Panc1 (cell line): ENCODE measurements around the gene SULT2B1. TPM values are rescaled to one million over a fixed set of nuclear protein-coding genes. Genes with fewer than 3 reads are reported as not detected.
A peak's percentile ranks its signal among the peaks of the same experiment; 100 is the strongest.

ENCODE experiments used
- ATAC-seq: fragments of 200-7000 bp; cut with Tn5 transposase; 2 replicates; pipeline ENCODE4 v1.9.1; 2020; ENCODE audit warnings: mild to moderate bottlenecking, moderate library complexity
- BruUV-seq: library from RNA; stranded (reverse); fragments of 400-500 nt; replicated peaks from 2 replicates; lab custom pipeline; 2021; lab: Mats Ljungman, UMichigan
- CTCF ChIA-PET: fragments of 300-600 bp; sonication (Branson Sonifier 250); formaldehyde crosslinking; loops from one replicate; lab custom pipeline; 2022; ENCODE audit warnings: antibody characterized with exemption; lab: Charles Lee
- POLR2A ChIA-PET: fragments of 300-600 bp; sonication (Branson Sonifier 250); formaldehyde crosslinking; loops from one replicate; lab custom pipeline; 2022; ENCODE audit warnings: antibody characterized with exemption; lab: Charles Lee
- DNase-seq: peaks from one replicate; pipeline ENCODE4 v3.0.0-alpha.2; 2010; ENCODE audit warnings: low read depth, low spot score
- H3K27ac ChIP-seq: 2 replicates; pipeline ENCODE4 v1.5.1; 2011; ENCODE audit warnings: mild to moderate bottlenecking, low read length, inconsistent platforms
- H3K27me3 ChIP-seq: fragments of 200-500 bp; sonication (Bioruptor generic); 2 replicates; pipeline ENCODE4 v1.6.0; 2014; ENCODE audit warnings: low read length, inconsistent platforms; ENCODE audit not compliant: control insufficient read depth, insufficient read depth
- H3K36me3 ChIP-seq: fragments of 200-500 bp; sonication (Bioruptor generic); 2 replicates; pipeline ENCODE4 v1.5.1; 2014; ENCODE audit warnings: inconsistent platforms, mild to moderate bottlenecking, low read length, moderate library complexity; ENCODE audit not compliant: control insufficient read depth, insufficient read depth
- H3K4me1 ChIP-seq: 2 replicates; pipeline ENCODE4 v1.5.1; 2011; ENCODE audit warnings: inconsistent platforms, mild to moderate bottlenecking, low read length, moderate library complexity; ENCODE audit not compliant: control insufficient read depth, insufficient read depth
- H3K4me3 ChIP-seq, 2 experiments: 2 replicates each; pipeline ENCODE4 v1.5.1; 2011 to 2012; ENCODE audit warnings: low read depth in 2 of 2, low read length in 2 of 2, mild to moderate bottlenecking in 2 of 2, inconsistent platforms in 1 of 2, moderate library complexity in 1 of 2
- H3K9me3 ChIP-seq: fragments of 200-500 bp; sonication (Bioruptor generic); 2 replicates; pipeline ENCODE4 v1.5.1; 2014; ENCODE audit warnings: low read depth, mild to moderate bottlenecking, inconsistent platforms, low read length, moderate library complexity; ENCODE audit not compliant: control insufficient read depth, insufficient read depth
- POLR2AphosphoS5 ChIP-seq: IDR thresholded peaks from 2 replicates; pipeline ENCODE4 v1.6.1; 2012; ENCODE audit warnings: mild to moderate bottlenecking, low read depth, low read length, moderate library complexity
- SIN3A ChIP-seq: IDR thresholded peaks from 2 replicates; pipeline ENCODE4 v1.6.1; 2012; ENCODE audit warnings: low read depth, mild to moderate bottlenecking, low read length, moderate library complexity, borderline replicate concordance; ENCODE audit not compliant: insufficient read depth
- TCF7L2 ChIP-seq: IDR thresholded peaks from 2 replicates; pipeline ENCODE4 v1.6.1; 2011; ENCODE audit warnings: mild to moderate bottlenecking, low read depth, low read length, inconsistent platforms
- in situ Hi-C: cut with HindIII; loops from 2 replicates; pipeline ENCODE4 v1.10.0; 2016; ENCODE audit warnings: low sequenced_read_pairs, low pct_unique_long_range_greater_than_20kb
- intact Hi-C: fragments of 100-400 bp; cut with micrococcal nuclease; formaldehyde crosslinking; loops from one replicate; pipeline ENCODE4 v1.10.0; 2022; ENCODE audit not compliant: unreplicated experiment
- total RNA-seq: library from RNA; stranded (reverse); gene quantifications from one replicate; pipeline ENCODE4 v1.2.1, GENCODE V29; 2021; ENCODE audit not compliant: unreplicated experiment
- TF ChIP-seq, protein P1 (sequence below), 2 experiments: IDR thresholded peaks; 2 replicates each; pipeline ENCODE4 v1.6.1; 2011 to 2012; ENCODE audit warnings: low read depth in 2 of 2, control low read depth in 1 of 2, low read length in 1 of 2, mild to moderate bottlenecking in 1 of 2, moderate library complexity in 1 of 2; ENCODE audit not compliant: insufficient read depth in 1 of 2
- TF ChIP-seq, protein P2 (sequence below): fragments of 450-650 bp; IDR thresholded peaks from 2 replicates; pipeline ENCODE4 v1.5.1; 2017; ENCODE audit warnings: mild to moderate bottlenecking

Gene SULT2B1
- total RNA-seq, 1 experiment from 2014 or later = 3.6 TPM

DNA sequence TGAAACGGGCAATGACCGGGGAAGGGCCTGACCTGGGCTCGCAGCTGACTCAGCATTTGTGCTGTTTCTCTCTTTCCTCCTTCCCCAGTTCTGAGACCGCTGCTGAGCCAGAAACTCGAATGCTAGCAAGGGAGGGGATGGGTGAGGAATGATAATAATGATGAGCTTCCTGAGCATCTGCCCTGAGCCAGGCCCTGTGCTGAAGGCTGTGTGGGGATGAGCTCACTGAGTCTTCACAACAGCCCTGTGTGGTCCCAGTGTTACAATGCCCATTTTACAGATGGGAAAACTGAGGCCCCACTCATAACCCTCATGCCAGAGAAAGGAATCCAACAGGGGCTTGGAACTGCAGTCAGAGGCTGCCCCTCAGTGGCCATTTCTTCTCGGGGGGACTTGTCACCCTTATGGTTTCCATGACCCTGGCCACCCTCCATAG lies 8.1 kb downstream of the SULT2B1 start:
- ChIA-PET CTCF (interaction anchor here (0.6 kb wide), 1 partner anchor 54 kb away, joined by 6 read pairs; no protein-coding TSS in a partner anchor), POLR2A (no interaction called here)
- H3K4me3 ChIP-seq = no peak overlapping the region
- no peaks in the 10 kb centered on the region for H3K36me3 ChIP-seq
- H3K27me3 ChIP-seq = no peaks in the 10 kb centered on the region
- H3K9me3 ChIP-seq = no peaks in the 10 kb centered on the region
- BruUV-seq = no TSS peak
- in situ Hi-C loops (no loop called here), intact Hi-C loops (no loop called here)
- TF ChIP-seq POLR2AphosphoS5 (no peak), TCF7L2 (no peak), SIN3A (no peak)
- TF ChIP-seq, protein P1, sequence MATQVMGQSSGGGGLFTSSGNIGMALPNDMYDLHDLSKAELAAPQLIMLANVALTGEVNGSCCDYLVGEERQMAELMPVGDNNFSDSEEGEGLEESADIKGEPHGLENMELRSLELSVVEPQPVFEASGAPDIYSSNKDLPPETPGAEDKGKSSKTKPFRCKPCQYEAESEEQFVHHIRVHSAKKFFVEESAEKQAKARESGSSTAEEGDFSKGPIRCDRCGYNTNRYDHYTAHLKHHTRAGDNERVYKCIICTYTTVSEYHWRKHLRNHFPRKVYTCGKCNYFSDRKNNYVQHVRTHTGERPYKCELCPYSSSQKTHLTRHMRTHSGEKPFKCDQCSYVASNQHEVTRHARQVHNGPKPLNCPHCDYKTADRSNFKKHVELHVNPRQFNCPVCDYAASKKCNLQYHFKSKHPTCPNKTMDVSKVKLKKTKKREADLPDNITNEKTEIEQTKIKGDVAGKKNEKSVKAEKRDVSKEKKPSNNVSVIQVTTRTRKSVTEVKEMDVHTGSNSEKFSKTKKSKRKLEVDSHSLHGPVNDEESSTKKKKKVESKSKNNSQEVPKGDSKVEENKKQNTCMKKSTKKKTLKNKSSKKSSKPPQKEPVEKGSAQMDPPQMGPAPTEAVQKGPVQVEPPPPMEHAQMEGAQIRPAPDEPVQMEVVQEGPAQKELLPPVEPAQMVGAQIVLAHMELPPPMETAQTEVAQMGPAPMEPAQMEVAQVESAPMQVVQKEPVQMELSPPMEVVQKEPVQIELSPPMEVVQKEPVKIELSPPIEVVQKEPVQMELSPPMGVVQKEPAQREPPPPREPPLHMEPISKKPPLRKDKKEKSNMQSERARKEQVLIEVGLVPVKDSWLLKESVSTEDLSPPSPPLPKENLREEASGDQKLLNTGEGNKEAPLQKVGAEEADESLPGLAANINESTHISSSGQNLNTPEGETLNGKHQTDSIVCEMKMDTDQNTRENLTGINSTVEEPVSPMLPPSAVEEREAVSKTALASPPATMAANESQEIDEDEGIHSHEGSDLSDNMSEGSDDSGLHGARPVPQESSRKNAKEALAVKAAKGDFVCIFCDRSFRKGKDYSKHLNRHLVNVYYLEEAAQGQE (IDR thresholded peaks at IDR 0.05; ENCODE audit: insufficient read depth in 1 of 2, low read depth in 2 of 2, low read length in 1 of 2) = no peak
- TF ChIP-seq, protein P2, sequence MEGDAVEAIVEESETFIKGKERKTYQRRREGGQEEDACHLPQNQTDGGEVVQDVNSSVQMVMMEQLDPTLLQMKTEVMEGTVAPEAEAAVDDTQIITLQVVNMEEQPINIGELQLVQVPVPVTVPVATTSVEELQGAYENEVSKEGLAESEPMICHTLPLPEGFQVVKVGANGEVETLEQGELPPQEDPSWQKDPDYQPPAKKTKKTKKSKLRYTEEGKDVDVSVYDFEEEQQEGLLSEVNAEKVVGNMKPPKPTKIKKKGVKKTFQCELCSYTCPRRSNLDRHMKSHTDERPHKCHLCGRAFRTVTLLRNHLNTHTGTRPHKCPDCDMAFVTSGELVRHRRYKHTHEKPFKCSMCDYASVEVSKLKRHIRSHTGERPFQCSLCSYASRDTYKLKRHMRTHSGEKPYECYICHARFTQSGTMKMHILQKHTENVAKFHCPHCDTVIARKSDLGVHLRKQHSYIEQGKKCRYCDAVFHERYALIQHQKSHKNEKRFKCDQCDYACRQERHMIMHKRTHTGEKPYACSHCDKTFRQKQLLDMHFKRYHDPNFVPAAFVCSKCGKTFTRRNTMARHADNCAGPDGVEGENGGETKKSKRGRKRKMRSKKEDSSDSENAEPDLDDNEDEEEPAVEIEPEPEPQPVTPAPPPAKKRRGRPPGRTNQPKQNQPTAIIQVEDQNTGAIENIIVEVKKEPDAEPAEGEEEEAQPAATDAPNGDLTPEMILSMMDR = no peak
- H3K4me1 ChIP-seq = peaks cover 11% of the 10 kb centered on the region
- H3K27ac ChIP-seq = 0 out of 2 replicates have a peak overlapping the region, but pooled peaks have one; percentile 8
- ATAC-seq (no peak), DNase-seq (no peak)

DNA sequence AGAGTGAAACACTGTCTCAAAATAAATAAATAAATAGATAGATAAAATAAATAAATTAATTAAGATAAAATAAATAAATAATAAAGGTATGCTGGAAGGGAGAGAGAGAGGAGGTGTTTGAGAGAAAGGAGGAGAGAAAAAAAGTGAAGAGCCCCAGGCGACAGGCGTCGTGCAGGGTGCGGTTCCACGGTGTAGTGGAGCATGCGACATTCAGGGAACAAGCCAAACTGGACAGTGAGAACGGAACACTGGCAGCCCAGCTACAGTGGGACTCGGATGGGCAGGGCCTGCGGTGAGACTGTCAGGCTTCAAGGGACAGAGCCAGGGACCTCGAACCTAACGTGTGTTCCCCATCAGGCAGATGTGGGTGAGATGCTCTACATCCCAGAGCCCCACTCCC lies 9.4 kb downstream of the SULT2B1 start:
- ChIA-PET POLR2A (no interaction called here), CTCF (interaction anchor here (0.6 kb wide), 1 partner anchor 227 kb away, joined by 4 read pairs; no protein-coding TSS in a partner anchor)
- H3K27ac ChIP-seq = no peak overlapping the region
- no peak for DNase-seq
- TF ChIP-seq, protein P2 = no peak
- TF ChIP-seq TCF7L2 (no peak), SIN3A (no peak), POLR2AphosphoS5 (no peak)
- TF ChIP-seq, protein P1 (IDR thresholded peaks at IDR 0.05; ENCODE audit: insufficient read depth in 1 of 2, low read depth in 2 of 2, low read length in 1 of 2) = no peak
- H3K36me3 ChIP-seq = no peaks in the 10 kb centered on the region
- no peak overlapping the region for H3K4me3 ChIP-seq
- H3K27me3 ChIP-seq = no peaks in the 10 kb centered on the region
- H3K9me3 ChIP-seq = no peaks in the 10 kb centered on the region
- no TSS peak for BruUV-seq
- in situ Hi-C loops = no loop called here
- intact Hi-C loops = no loop called here
- ATAC-seq = no peak
- peaks cover 7% of the 10 kb centered on the region for H3K4me1 ChIP-seq
